ENCODE data around the gene DNAAF5. TPM values are rescaled to one million over a fixed set of nuclear protein-coding genes. Genes with fewer than 3 reads are reported as not detected.
"Not testable (repeated sequence)": the region's sequence is repeated elsewhere in the genome, so short reads cannot be mapped to it uniquely, and the experiment has no call there.

Gene DNAAF5
- total RNA-seq, 1 donor from 2014 or later, result 20.5 TPM

DNA sequence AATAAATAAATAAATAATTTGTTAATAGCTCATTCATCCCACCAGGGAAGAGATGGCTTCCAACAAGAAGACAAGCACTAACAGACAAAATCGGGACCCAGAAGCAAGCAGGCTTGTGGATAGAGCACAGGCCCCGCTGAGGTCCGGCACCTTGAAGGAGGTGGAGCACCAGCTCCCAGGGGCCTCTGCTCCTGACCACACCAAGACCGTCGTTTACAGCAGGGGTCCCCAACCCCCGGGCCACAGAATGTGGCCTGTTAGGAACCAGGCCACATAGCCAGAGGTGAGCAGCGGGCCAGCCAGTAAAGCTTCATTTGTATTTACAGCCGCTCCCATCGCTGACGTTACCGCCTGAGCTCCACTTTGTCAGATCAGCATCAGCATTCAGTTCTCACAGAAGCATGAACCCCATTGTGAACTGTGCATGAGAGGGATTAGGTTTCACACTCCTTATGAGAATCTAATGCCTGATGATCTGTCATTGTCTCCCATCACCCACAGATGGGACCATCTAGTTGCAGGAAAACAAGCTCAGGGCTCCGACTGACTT, 72.5 kb downstream of the DNAAF5 start:
- Histone ChIP-seq H3K27ac (peak overlapping the region; percentile 88 to 91), H3K4me3 (no peak overlapping the region), H3K4me1 (peaks cover 30 to 48% of the 10 kb centered on the region in 2 donors), H3K27me3 (no peaks in the 10 kb centered on the region), H3K36me3 (no peaks in the 10 kb centered on the region), H3K9me3 (no peaks in the 10 kb centered on the region)
- no peak for DNase-seq (ENCODE audit: low spot score in 2 of 2)
- TF ChIP-seq, protein P1, sequence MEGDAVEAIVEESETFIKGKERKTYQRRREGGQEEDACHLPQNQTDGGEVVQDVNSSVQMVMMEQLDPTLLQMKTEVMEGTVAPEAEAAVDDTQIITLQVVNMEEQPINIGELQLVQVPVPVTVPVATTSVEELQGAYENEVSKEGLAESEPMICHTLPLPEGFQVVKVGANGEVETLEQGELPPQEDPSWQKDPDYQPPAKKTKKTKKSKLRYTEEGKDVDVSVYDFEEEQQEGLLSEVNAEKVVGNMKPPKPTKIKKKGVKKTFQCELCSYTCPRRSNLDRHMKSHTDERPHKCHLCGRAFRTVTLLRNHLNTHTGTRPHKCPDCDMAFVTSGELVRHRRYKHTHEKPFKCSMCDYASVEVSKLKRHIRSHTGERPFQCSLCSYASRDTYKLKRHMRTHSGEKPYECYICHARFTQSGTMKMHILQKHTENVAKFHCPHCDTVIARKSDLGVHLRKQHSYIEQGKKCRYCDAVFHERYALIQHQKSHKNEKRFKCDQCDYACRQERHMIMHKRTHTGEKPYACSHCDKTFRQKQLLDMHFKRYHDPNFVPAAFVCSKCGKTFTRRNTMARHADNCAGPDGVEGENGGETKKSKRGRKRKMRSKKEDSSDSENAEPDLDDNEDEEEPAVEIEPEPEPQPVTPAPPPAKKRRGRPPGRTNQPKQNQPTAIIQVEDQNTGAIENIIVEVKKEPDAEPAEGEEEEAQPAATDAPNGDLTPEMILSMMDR (IDR thresholded peaks at IDR 0.05), result no peak
- intact Hi-C loops (cut with DNase I), result loop anchor here (10.0 kb wide), 1 partner anchor 166 kb away; no protein-coding TSS in a partner anchor

GRCh38 chr7:800692-801091, 74.2 kb downstream of the DNAAF5 start:
- no peak for DNase-seq (ENCODE audit: low spot score in 2 of 2)
- Histone ChIP-seq H3K27me3 (no peaks in the 10 kb centered on the region), H3K9me3 (no peaks in the 10 kb centered on the region), H3K4me1 (peaks cover 30 to 48% of the 10 kb centered on the region in 2 donors), H3K36me3 (no peaks in the 10 kb centered on the region), H3K27ac (peak overlapping the region; percentile 88 to 91), H3K4me3 (peak overlapping the region in 1 of 2 donors; percentile 14)
- intact Hi-C loops (cut with DNase I), result no loop called here
- TF ChIP-seq, protein P1 (IDR thresholded peaks at IDR 0.05), result no peak

DNA sequence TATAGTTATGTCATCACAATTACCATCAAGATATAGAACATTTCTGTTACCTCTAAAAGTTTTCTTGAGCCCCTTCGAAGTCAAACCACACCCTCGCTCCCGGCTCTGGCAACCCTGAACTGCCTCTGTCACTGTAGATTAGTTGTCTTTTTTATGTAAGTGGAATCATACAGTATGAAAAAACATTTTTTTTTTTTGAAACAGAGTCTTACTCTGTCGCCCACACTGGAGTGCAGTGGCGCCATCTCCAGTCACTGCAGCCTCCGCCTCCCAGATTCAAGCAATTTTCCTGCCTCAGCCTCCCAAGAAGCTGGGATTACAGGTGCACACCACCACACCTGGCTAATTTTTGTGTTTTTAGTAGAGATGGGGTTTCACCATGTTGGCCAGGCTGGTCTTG, 74.9 kb downstream of the DNAAF5 start:
- intact Hi-C loops (cut with DNase I); H3K36me3 ChIP-seq; H3K27me3 ChIP-seq; DNase-seq (ENCODE audit: low spot score in 2 of 2); H3K9me3 ChIP-seq: not testable (repeated sequence)
- Histone ChIP-seq H3K4me3 (peak overlapping the region in 1 of 2 donors; percentile 14), H3K4me1 (peaks cover 30 to 48% of the 10 kb centered on the region in 2 donors), H3K27ac (peak overlapping the region; percentile 88 to 91)

DNA sequence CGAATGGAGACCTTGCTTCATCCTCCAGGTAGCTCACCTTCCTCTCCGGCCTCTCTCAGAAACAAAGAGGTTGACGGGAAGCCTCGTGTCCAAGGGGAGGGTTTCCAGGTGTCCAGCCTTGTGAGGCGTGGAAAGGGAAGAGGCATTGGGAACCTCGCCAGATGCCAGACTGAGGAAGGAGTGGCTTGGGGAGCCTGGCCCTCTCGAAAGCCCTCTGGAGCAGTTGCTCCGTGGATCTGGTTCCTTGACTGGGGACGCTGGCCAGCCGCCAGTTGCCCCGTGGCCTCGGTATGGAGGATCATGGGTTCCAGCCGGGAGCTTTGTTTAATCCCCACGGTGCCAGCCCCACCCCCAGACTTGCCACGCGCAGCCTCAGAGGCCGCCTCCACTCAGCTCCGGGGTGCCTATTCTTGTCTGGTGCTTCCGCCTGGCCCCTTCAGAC, 75.5 kb downstream of the DNAAF5 start:
- Histone ChIP-seq H3K27ac (peak overlapping the region; percentile 88 to 91), H3K4me1 (peaks cover 30 to 47% of the 10 kb centered on the region in 2 donors), H3K4me3 (peak overlapping the region; percentile 14 to 49), H3K36me3 (no peaks in the 10 kb centered on the region), H3K9me3 (no peaks in the 10 kb centered on the region), H3K27me3 (no peaks in the 10 kb centered on the region)
- TF ChIP-seq, protein P1 (IDR thresholded peaks at IDR 0.05), result no peak
- intact Hi-C loops (cut with DNase I), result no loop called here
- DNase-seq (ENCODE audit: low spot score in 2 of 2), result peak in 1 of 2 donors; percentile 81

DNA sequence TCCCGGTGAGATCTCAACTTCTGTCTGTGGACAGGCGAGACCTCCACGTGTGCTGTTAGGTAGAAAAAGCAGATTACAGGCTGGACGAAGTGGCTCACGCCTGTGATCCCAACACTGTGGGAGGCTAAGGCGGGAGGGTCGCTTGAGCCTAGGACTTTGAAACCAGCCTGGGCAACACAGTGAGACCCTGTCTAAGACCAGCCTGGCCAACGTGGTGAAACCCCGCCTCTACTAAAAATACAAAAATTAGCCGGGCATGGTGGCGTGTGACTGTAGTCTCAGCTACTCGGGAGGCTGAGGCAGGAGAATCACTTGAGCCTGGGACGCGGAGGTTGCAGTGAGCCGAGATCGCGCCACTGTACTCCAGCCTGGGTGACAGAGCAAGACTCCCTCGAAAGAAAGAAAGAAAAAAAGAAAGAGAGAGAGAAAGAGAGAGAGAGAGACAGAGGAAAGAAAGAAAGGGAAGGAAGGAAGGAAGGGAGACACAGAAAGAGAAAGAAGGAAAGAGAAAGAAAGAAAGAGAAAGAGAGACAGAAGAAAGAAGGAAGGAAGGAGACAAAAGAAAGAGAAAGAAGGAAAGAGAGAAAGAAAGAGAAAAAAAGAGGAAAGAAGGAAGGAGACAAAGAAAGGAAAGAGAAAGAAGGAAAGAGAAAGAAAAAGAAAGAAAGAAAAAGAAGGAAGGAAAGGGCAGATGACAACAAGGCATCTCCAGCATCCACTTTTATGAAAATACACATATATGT, 76.2 kb downstream of the DNAAF5 start:
- Histone ChIP-seq H3K27ac (peak overlapping the region; percentile 88 to 91), H3K27me3 (no peaks in the 10 kb centered on the region), H3K4me1 (peaks cover 30 to 42% of the 10 kb centered on the region in 2 donors), H3K4me3 (peak overlapping the region in 1 of 2 donors; percentile 49), H3K36me3 (no peaks in the 10 kb centered on the region), H3K9me3 (no peaks in the 10 kb centered on the region)
- DNase-seq (ENCODE audit: low spot score in 2 of 2), result no peak
- TF ChIP-seq, protein P1 (IDR thresholded peaks at IDR 0.05), result no peak
- intact Hi-C loops (cut with DNase I), result no loop called here

- H3K36me3 ChIP-seq, result no peaks in the 10 kb centered on the region
- intact Hi-C loops (cut with DNase I), result no loop called here
Observed at GRCh38 chr7:803243-803635, 76.7 kb downstream of the DNAAF5 start.

GRCh38 chr7:803796-804195, 77.3 kb downstream of the DNAAF5 start:
- H3K36me3 ChIP-seq; H3K27me3 ChIP-seq; intact Hi-C loops (cut with DNase I); H3K9me3 ChIP-seq; DNase-seq (ENCODE audit: low spot score in 2 of 2); H3K4me3 ChIP-seq: not testable (repeated sequence)
- Histone ChIP-seq H3K27ac (peak overlapping the region in 1 of 2 donors; percentile 12), H3K4me1 (peaks cover 25 to 33% of the 10 kb centered on the region in 2 donors)

More at GRCh38 chr7:803243-803635, 76.7 kb downstream of the DNAAF5 start:
- H3K27ac ChIP-seq, result peak overlapping the region; percentile 88 to 91
- H3K9me3 ChIP-seq, result no peaks in the 10 kb centered on the region
- TF ChIP-seq, protein P1 (IDR thresholded peaks at IDR 0.05), result no peak
- no peak overlapping the region for H3K4me3 ChIP-seq
- DNase-seq (ENCODE audit: low spot score in 2 of 2), result no peak
- H3K4me1 ChIP-seq, result peaks cover 28 to 37% of the 10 kb centered on the region in 2 donors
- no peaks in the 10 kb centered on the region for H3K27me3 ChIP-seq
